NCI-H1436 (cell line): ENCODE data around the gene TENM4.

Experiments used
- DNase-seq: peaks from one replicate; lab custom pipeline; 2025; lab: John Stamatoyannopoulos, UW

TENM4 gene

GRCh38 chr11:78657968-78658839 is 782.6 kb downstream of the TENM4 start:
- no peak for DNase-seq

GRCh38 chr11:78657441-78657840 is 783.4 kb downstream of the TENM4 start:
- no peak for DNase-seq

DNA sequence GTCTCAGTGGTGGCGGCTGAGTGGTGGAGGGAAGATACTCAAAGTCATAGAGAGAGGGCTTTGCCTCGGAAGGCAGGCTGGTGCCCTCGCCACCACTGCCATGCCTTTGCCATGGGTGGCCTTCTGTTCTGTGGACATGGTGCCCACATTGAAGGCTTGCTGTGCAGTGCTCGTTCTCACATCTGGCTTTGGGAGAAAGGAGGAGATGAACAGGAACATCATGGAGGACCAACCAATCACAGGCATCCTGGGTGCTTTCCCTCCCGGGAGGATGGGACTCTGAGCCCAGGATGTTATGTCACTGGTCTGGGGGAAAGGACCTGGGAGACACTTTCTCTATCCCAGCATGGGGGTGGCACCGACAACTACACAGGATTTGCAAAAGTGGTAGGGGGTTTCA is 783.8 kb downstream of the TENM4 start:
- DNase-seq = no peak

- DNase-seq = no peak
Observed at GRCh38 chr11:78656327-78656726, 784.5 kb downstream of the TENM4 start.

DNA sequence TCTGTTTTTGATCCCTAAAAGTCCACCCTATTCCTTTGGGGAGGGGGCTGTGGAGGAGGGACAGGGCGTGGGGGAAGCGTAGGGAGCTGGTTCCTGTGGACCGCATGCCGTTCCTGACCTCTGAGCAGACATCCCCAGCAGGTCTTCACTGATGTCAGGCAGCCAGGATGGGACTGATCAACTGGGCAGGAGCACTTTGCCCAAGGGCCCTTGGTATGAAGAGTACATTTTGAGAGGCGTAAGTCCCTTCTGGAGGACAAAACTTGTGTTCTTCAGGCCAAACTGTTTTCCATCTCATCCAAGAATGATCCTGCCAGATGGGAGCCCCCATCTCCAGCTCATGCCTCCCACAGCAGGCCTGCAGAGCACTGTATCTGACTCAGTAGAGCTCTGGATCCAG is 785.3 kb downstream of the TENM4 start:
- no peak for DNase-seq

- no peak for DNase-seq
Observed at GRCh38 chr11:78654866-78655265, 786.0 kb downstream of the TENM4 start.

DNA sequence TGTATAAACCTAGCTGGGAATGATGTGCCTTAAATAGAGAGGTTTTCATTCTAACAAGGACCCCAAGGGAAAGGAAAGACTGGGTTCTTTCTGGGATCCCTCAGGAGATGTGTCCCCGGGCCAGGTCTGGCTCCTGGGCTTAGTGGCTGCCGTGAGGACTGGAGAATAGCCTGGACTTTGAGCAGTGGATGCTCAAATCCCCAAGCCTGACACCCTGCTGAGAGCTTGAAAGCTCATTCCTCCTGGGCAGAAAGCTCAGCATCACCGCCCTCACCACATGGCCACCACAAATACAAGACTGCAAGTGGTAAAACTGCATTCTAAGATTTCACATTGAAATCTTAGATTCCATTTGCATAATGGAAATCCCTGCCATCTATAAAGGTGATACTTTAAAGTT is 786.8 kb downstream of the TENM4 start:
- no peak for DNase-seq

GRCh38 chr11:78653294-78653909 is 787.4 kb downstream of the TENM4 start:
- no peak for DNase-seq

- no peak for DNase-seq
Observed at GRCh38 chr11:78652843-78653239, 788.0 kb downstream of the TENM4 start.

DNA sequence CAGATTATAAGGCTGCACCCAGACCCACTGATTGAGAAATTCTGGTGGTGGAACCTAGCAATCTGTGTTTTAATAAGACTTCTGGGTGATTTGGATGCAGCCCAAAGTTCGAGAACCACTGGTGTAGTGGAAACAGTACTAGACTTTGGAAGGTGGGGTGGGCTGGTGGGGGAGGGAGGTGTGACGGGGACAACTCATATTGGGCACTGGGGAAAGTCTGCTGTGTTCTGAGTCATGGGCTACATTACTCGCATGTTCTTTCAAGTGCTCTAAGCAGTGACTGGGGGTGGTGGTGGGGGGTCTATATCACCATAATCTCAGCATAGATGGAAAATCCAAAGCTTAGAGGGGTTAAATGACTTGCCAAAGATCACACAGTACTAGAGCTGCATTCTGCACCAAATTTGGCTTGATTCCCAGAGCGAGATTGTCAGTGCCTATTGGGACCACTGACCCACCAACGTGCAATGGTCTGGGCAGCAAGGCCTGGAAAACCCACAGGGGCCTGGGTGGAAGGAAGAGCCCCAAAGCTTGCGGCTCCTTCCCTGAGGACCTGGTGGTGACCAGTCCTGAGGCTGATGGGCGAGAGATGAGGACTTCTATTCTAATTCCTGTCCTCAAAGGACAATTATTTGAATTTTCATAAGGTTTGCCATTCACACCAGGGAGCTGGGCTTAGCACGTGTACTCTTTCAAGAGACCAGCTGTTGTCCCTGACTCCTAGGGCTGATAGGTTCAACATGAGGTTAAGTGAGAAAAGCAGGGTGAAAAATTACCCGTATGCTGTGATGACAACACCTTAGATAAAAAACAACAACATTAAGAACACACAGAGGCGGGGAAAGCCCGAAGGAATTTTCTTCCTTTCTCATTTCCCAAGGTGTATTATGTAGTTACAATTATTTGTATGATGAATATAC is 788.6 kb downstream of the TENM4 start:
- no peak for DNase-seq

GRCh38 chr11:78651136-78651775 is 789.6 kb downstream of the TENM4 start:
- no peak for DNase-seq

DNA sequence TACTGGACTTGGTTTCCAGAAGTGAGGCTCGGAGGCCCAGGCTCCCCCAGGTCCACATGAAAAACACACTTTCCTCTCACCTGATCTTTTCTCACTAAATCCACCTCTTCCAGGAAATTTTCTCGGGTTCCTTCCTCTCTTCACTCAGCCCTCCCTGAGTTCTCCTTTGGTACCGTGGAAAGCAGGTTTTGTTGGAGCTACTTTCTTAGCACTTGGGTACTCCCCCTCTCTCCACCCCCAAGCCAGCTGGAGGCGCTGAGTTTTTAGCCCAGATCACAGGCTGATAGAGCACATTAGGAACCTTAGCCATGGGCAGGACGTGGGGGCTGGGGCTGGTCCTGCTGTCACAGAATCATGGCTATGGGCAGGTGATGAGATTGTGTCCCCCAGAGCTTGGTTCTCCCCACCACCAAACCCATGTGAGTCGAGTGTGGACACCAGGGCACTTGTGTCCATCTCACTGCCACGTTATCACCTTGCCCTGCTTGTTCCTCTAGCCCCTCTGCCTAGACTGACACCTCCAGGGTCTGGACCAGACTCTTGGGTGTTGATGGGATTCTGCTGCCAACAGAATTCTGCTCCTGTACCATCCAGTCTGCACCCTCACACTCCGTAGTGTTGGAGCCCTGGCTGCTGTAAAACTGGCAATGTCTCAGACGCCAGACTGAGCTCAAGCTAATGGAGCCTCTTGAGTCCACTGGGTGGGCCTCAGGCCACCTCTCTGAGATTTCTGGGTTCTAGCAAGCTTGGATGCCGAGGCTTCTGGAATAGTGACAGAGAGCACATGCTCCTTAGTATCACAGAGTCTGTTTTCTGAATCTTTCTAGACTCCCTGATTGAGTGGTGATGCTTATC is 791.2 kb downstream of the TENM4 start:
- no peak for DNase-seq

GRCh38 chr11:78647986-78648875 is 792.6 kb downstream of the TENM4 start:
- DNase-seq = peak; percentile 17

GRCh38 chr11:78647266-78647915 is 793.4 kb downstream of the TENM4 start:
- DNase-seq = no peak

DNA sequence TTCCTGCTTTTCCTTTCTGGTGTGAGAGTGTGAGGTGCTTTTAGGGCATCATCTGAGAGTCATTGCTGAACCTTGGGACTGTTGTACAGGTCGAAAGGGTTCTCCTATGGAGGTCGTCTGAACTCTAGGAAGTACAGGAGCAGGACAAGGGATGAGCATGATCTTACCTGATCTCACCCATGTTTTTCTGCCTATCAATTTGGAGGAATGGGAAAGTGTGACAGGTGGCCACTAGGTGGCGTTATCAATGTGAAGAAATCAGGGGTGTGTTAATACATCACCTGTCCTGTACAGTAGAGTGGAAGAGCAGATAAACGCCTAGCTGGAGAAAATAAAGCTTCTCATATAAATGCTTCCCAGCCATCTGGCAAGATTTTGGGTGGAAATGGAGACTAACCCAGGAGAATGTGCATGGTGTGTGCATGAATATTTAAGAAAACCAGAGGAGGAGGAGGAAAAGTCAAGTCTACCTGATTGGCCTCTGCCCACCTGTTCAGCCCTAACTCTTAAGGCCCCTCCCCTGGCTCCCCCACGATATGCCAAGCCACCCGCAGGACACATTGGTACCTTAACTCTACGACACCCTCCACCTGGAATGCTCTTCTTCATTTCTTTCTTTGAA is 794.2 kb downstream of the TENM4 start:
- DNase-seq = peak; percentile 70

DNA sequence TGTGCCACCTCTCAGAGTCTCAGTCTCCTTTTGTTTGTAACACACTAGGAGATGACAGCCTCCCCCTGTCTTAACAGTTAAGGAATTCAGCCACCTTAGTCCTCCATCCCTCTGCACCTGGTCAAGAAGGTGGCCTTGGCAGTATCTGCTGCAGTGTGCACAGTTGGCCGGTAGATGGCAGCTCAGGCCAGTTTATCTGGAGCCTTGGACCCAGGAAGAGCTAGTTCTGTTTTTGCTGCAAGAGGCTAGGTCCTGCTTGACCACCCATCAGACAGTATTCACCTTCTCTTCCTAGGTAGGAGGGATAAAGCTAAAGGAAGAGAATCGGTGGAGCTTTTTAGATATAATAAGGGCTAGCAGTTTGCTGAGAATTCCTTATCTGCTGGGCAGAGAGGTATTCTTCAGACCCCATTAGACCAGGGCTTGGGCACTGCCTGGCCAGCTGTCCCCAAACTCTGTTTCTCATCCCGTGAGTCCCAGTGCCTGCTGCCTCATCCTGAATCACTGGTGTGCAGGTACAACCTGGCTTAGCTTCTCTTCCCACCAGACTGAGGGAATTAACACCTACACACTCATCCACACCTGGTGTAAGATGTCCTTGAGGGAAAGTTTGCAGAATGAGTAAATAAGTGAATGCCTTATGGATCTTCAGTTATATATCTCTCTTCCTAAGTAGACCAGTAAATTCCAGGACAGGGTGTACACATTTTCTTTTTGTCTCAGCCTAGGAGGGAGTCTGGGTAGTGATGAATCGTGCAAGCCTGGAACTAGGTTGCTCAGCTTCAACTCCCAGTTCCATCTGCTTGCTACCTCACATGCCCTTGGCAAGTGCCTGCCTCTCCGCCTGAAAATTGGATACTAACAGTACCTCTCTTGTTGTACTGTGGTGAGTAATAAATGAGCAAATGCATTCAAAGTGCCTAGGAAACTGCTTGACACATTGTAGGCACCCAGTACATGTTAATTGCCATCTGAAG is 795.3 kb downstream of the TENM4 start:
- peak; percentile 60 for DNase-seq

- DNase-seq = no peak
Observed at GRCh38 chr11:78643676-78644056, 797.2 kb downstream of the TENM4 start.
